Transverse colon (tissue), 4 donors: ENCODE results near the gene MASP1. TPM values are rescaled to one million over a fixed set of nuclear protein-coding genes. Genes with fewer than 3 reads are reported as not detected.
A peak's percentile ranks its signal among the peaks of the same experiment; 100 is the strongest.

ENCODE experiments used
- DNase-seq: peaks from one replicate; pipeline ENCODE4 v3.0.0-alpha.2; 2019
- H3K27ac ChIP-seq, 4 donors: fragments of 200-600 bp; sonication (generic); 2 replicates each; pipeline ENCODE4 v1.5.1; 2016 to 2018; ENCODE audit warnings: inconsistent platforms in 4 of 4
- H3K27me3 ChIP-seq: fragments of 200-600 bp; sonication (generic); 2 replicates; pipeline ENCODE4 v1.5.1; 2017; ENCODE audit warnings: inconsistent platforms
- H3K36me3 ChIP-seq, 4 donors: fragments of 200-600 bp; sonication (generic); 2 replicates each; pipeline ENCODE4 v1.5.1; 2017 to 2019; ENCODE audit warnings: inconsistent platforms in 4 of 4
- H3K4me1 ChIP-seq, 4 donors: fragments of 200-600 bp; sonication (generic); 2 replicates each; pipeline ENCODE4 v1.5.1; 2017 to 2020; ENCODE audit warnings: inconsistent platforms in 4 of 4
- H3K4me3 ChIP-seq, 4 donors: fragments of 200-600 bp; sonication (generic); 1 replicate in 1 of 4; 2 replicates in 3 of 4; pipeline versions ENCODE4 v1.5.1 to v1.6.1; 2017 to 2019; ENCODE audit warnings: inconsistent platforms in 4 of 4
- H3K9me3 ChIP-seq, 2 donors: fragments of 200-600 bp; sonication (generic); 2 replicates each; pipeline ENCODE4 v1.5.1; 2017 to 2019; ENCODE audit warnings: inconsistent platforms in 2 of 2
- CTCF ChIP-seq, 5 experiments: fragments of 200-600 bp in 3 of 5; fragments of 450-650 bp in 2 of 5; sonication (generic) in 3 of 5; IDR thresholded peaks; 1 replicate in 2 of 5; 2 replicates in 3 of 5; pipeline ENCODE4 v1.5.1; 2016 to 2017; ENCODE audit warnings: antibody characterized with exemption in 5 of 5, inconsistent platforms in 3 of 5, mild to moderate bottlenecking in 2 of 5, moderate library complexity in 1 of 5
- EP300 ChIP-seq: sonication (generic); formaldehyde crosslinking; IDR thresholded peaks from one replicate; pipeline ENCODE4 v1.6.1; 2017; ENCODE audit warnings: antibody characterized with exemption, low read depth
- POLR2A ChIP-seq: fragments of 450-650 bp; IDR thresholded peaks from one replicate; pipeline ENCODE4 v1.6.1; 2016; ENCODE audit warnings: antibody characterized with exemption, mild to moderate bottlenecking, moderate library complexity
- POLR2AphosphoS5 ChIP-seq, 3 donors: sonication (generic); formaldehyde crosslinking; IDR thresholded peaks; one replicate each; pipeline ENCODE4 v1.6.1; 2016; ENCODE audit warnings: antibody characterized with exemption in 3 of 3
- whole genome bisulfite sequencing, 2 donors: methylation state at CpG; one replicate each; pipeline ENCODE4 v1.1.5; 2018; ENCODE audit warnings: low coverage in 1 of 2; 5-methylcytosine and 5-hydroxymethylcytosine counted together
- in situ Hi-C, 4 donors: fragments of 200-750 bp; cut with MboI; loops; one replicate each; pipeline versions ENCODE4 v1.15.0 to v1.15.1; 2017; ENCODE audit warnings: low sequenced_read_pairs in 3 of 4, low pct_ligation_motif_present in 1 of 4, low pct_unique_long_range_greater_than_20kb in 1 of 4
- intact Hi-C: fragments of 100-400 bp; cut with DNase I; formaldehyde crosslinking; loops from one replicate; pipeline ENCODE4 v1.15.1; 2023; ENCODE audit warnings: low total_unique reads
- total RNA-seq, 4 donors: library from RNA; depleted of rRNA; stranded (reverse); fragments of >200 nt; gene quantifications; one replicate each; pipeline ENCODE4 v1.1.0, GENCODE V29; 2016

The MASP1 gene
- total RNA-seq, 4 donors from 2014 or later: 4.5 to 45.2 (median 13.9) TPM

GRCh38 chr3:187315872-187316271 lies 24.3 kb upstream of the MASP1 start:
- Histone ChIP-seq H3K27ac (no peak overlapping the region), H3K4me3 (no peak overlapping the region), H3K27me3 (peaks cover 14% of the 10 kb centered on the region), H3K4me1 (peaks cover 0 to 16% (median 9%) of the 10 kb centered on the region in 4 donors), H3K36me3 (no peaks in the 10 kb centered on the region), H3K9me3 (no peaks in the 10 kb centered on the region)
- no peak for DNase-seq
- TF ChIP-seq POLR2A (no peak), POLR2AphosphoS5 (IDR thresholded peaks at IDR 0.05) (no peak), CTCF (IDR thresholded peaks at IDR 0.05) (no peak), EP300 (no peak)
- WGBS, 2 donors: 86 to 100% methylated on average over 1 to 5 of the region's 5 CpGs
- in situ Hi-C loops (loop anchor here in 3 of 4 donors (5.0 to 10.0 kb wide), 2 partner anchors 91 to 361 kb away; no protein-coding TSS in a partner anchor), intact Hi-C loops (no loop called here)

- intact Hi-C loops: no loop called here
- in situ Hi-C loops: loop anchor here in 1 of 4 donors (10.0 kb wide), 1 partner anchor 89 kb away; no protein-coding TSS in a partner anchor
- no peak for DNase-seq
- peaks cover 0 to 8% (median 4%) of the 10 kb centered on the region in 4 donors for H3K4me1 ChIP-seq
- H3K4me3 ChIP-seq: no peak overlapping the region
- no peaks in the 10 kb centered on the region for H3K9me3 ChIP-seq
- H3K27me3 ChIP-seq: peaks cover 14% of the 10 kb centered on the region
- no peak overlapping the region for H3K27ac ChIP-seq
- 67% methylated on average over 1 to 5 of the region's 5 CpGs for WGBS, 2 donors
- no peaks in the 10 kb centered on the region for H3K36me3 ChIP-seq
- TF ChIP-seq POLR2A (no peak), EP300 (no peak), CTCF (IDR thresholded peaks at IDR 0.05) (no peak), POLR2AphosphoS5 (IDR thresholded peaks at IDR 0.05) (no peak)
Measured at GRCh38 chr3:187314176-187314575, 22.6 kb upstream of the MASP1 start.

GRCh38 chr3:187310954-187311470 lies 19.5 kb upstream of the MASP1 start:
- Histone ChIP-seq H3K36me3 (no peaks in the 10 kb centered on the region), H3K27me3 (peaks cover 6% of the 10 kb centered on the region), H3K4me1 (peaks cover 0 to 3% (median 0%) of the 10 kb centered on the region in 4 donors), H3K27ac (peak overlapping the region; percentile 17 to 59 (median 48)), H3K4me3 (no peak overlapping the region), H3K9me3 (no peaks in the 10 kb centered on the region)
- 60 to 67% methylated on average over 2 of the region's 2 CpGs for WGBS, 2 donors
- in situ Hi-C loops: loop anchor here in 1 of 4 donors (10.0 kb wide), 1 partner anchor 86 kb away; no protein-coding TSS in a partner anchor
- TF ChIP-seq EP300: peak; percentile 25
- no peak for TF ChIP-seq POLR2A
- intact Hi-C loops: no loop called here
- DNase-seq: no peak

GRCh38 chr3:187310226-187310625 lies 18.7 kb upstream of the MASP1 start:
- Histone ChIP-seq H3K4me3 (no peak overlapping the region), H3K4me1 (peaks cover 0 to 3% (median 0%) of the 10 kb centered on the region in 4 donors), H3K27ac (peak overlapping the region in 3 of 4 donors; percentile 16 to 37 (median 17)), H3K27me3 (peaks cover 6% of the 10 kb centered on the region), H3K9me3 (no peaks in the 10 kb centered on the region), H3K36me3 (no peaks in the 10 kb centered on the region)
- intact Hi-C loops (no loop called here), in situ Hi-C loops (loop anchor here in 1 of 4 donors (10.0 kb wide), 1 partner anchor 85 kb away; no protein-coding TSS in a partner anchor)
- TF ChIP-seq POLR2AphosphoS5 (IDR thresholded peaks at IDR 0.05) (no peak), POLR2A (no peak), CTCF (IDR thresholded peaks at IDR 0.05) (no peak), EP300 (no peak)
- no peak for DNase-seq

- in situ Hi-C loops: no loop called here
- Histone ChIP-seq H3K9me3 (no peaks in the 10 kb centered on the region), H3K27ac (no peak overlapping the region), H3K27me3 (no peaks in the 10 kb centered on the region), H3K4me1 (no peaks in the 10 kb centered on the region), H3K4me3 (no peak overlapping the region), H3K36me3 (no peaks in the 10 kb centered on the region)
- 13 to 59% methylated on average over 2 to 7 of the region's 7 CpGs for WGBS, 2 donors
- DNase-seq: no peak
- intact Hi-C loops: no loop called here
- TF ChIP-seq POLR2A (no peak), CTCF (IDR thresholded peaks at IDR 0.05) (no peak), POLR2AphosphoS5 (IDR thresholded peaks at IDR 0.05) (no peak), EP300 (no peak)
Measured at GRCh38 chr3:187305881-187306280, 14.3 kb upstream of the MASP1 start.
